ENCODE data around the gene TLL2. TPM values are rescaled to one million over a fixed set of nuclear protein-coding genes. Genes with fewer than 3 reads are reported as not detected.

TLL2 gene
- total and polyA plus RNA-seq, 2 donors, result 0.22 to 0.90 TPM

GRCh38 chr10:96524741-96525140 is 11.0 kb upstream of the TLL2 start:
- DNase-seq (ENCODE audit: extremely low spot score), result no peak
- Histone ChIP-seq H3K27ac (ENCODE audit: low read depth) (no peak overlapping the region), H3K4me1 (ENCODE audit: insufficient read depth) (no peaks in the 10 kb centered on the region), H3K36me3 (ENCODE audit: insufficient read depth) (peaks cover 2% of the 10 kb centered on the region), H3K4me3 (ENCODE audit: low read depth, low read length) (no peak overlapping the region)
- WGBS, result 78% methylated on average over 1 of the region's 1 CpG

- Histone ChIP-seq H3K4me1 (ENCODE audit: insufficient read depth) (peaks cover 2% of the 10 kb centered on the region), H3K36me3 (ENCODE audit: insufficient read depth) (no peaks in the 10 kb centered on the region), H3K4me3 (ENCODE audit: low read depth, low read length) (no peak overlapping the region), H3K27ac (ENCODE audit: low read depth) (no peak overlapping the region)
- WGBS, result 94% methylated on average over 1 of the region's 1 CpG
- DNase-seq (ENCODE audit: extremely low spot score), result no peak
Observed at GRCh38 chr10:96517284-96517683, 3.6 kb upstream of the TLL2 start.

- H3K36me3 ChIP-seq (ENCODE audit: insufficient read depth), result no peaks in the 10 kb centered on the region
- DNase-seq (ENCODE audit: extremely low spot score), result no peak
- no peak overlapping the region for H3K27ac ChIP-seq (ENCODE audit: low read depth)
- H3K4me1 ChIP-seq (ENCODE audit: insufficient read depth), result peaks cover 3% of the 10 kb centered on the region
- WGBS, result 90% methylated on average over 2 of the region's 2 CpGs
- no peak overlapping the region for H3K4me3 ChIP-seq (ENCODE audit: low read depth, low read length)
Observed at GRCh38 chr10:96516337-96516736, 2.6 kb upstream of the TLL2 start.

GRCh38 chr10:96513305-96513697 is 425 bp downstream of the TLL2 start:
- no peaks in the 10 kb centered on the region for H3K36me3 ChIP-seq (ENCODE audit: insufficient read depth)
- no peak overlapping the region for H3K27ac ChIP-seq (ENCODE audit: low read depth)
- H3K4me3 ChIP-seq (ENCODE audit: low read depth, low read length), result peak overlapping the region; percentile 42
- under 1% methylated on average over 31 of the region's 31 CpGs for WGBS
- no peak for DNase-seq (ENCODE audit: extremely low spot score)
- H3K4me1 ChIP-seq (ENCODE audit: insufficient read depth), result peaks cover 3% of the 10 kb centered on the region

- Histone ChIP-seq H3K4me3 (ENCODE audit: low read depth, low read length) (peak overlapping the region; percentile 42), H3K27ac (ENCODE audit: low read depth) (no peak overlapping the region), H3K4me1 (ENCODE audit: insufficient read depth) (peaks cover 3% of the 10 kb centered on the region), H3K36me3 (ENCODE audit: insufficient read depth) (no peaks in the 10 kb centered on the region)
- no peak for DNase-seq (ENCODE audit: extremely low spot score)
- WGBS, result 1% methylated on average over 65 of the region's 65 CpGs
Observed at GRCh38 chr10:96512524-96513304, 1.0 kb downstream of the TLL2 start.

- H3K36me3 ChIP-seq (ENCODE audit: insufficient read depth), result no peaks in the 10 kb centered on the region
- H3K4me3 ChIP-seq (ENCODE audit: low read depth, low read length), result no peak overlapping the region
- DNase-seq (ENCODE audit: extremely low spot score), result no peak
- 70% methylated on average over 7 of the region's 7 CpGs for WGBS
- no peak overlapping the region for H3K27ac ChIP-seq (ENCODE audit: low read depth)
- H3K4me1 ChIP-seq (ENCODE audit: insufficient read depth), result peaks cover 3% of the 10 kb centered on the region
Observed at GRCh38 chr10:96511044-96511945, 2.4 kb downstream of the TLL2 start.

GRCh38 chr10:96509017-96509641 is 4.6 kb downstream of the TLL2 start:
- Histone ChIP-seq H3K27ac (ENCODE audit: low read depth) (no peak overlapping the region), H3K4me3 (ENCODE audit: low read depth, low read length) (no peak overlapping the region), H3K36me3 (ENCODE audit: insufficient read depth) (no peaks in the 10 kb centered on the region), H3K4me1 (ENCODE audit: insufficient read depth) (peaks cover 3% of the 10 kb centered on the region)
- DNase-seq (ENCODE audit: extremely low spot score), result no peak
- 86% methylated on average over 3 of the region's 3 CpGs for WGBS

- 81% methylated on average over 2 of the region's 2 CpGs for WGBS
- H3K4me3 ChIP-seq (ENCODE audit: low read depth, low read length), result no peak overlapping the region
- DNase-seq (ENCODE audit: extremely low spot score), result no peak
Observed at GRCh38 chr10:96507044-96507443, 6.7 kb downstream of the TLL2 start.

GRCh38 chr10:96505150-96506136 is 8.3 kb downstream of the TLL2 start:
- no peaks in the 10 kb centered on the region for H3K4me1 ChIP-seq (ENCODE audit: insufficient read depth)
- WGBS, result 66% methylated on average over 12 of the region's 12 CpGs
- DNase-seq (ENCODE audit: extremely low spot score), result no peak
- no peak overlapping the region for H3K4me3 ChIP-seq (ENCODE audit: low read depth, low read length)
- H3K27ac ChIP-seq (ENCODE audit: low read depth), result no peak overlapping the region
- no peaks in the 10 kb centered on the region for H3K36me3 ChIP-seq (ENCODE audit: insufficient read depth)

More at GRCh38 chr10:96507044-96507443, 6.7 kb downstream of the TLL2 start:
- no peak overlapping the region for H3K27ac ChIP-seq (ENCODE audit: low read depth)
- no peaks in the 10 kb centered on the region for H3K4me1 ChIP-seq (ENCODE audit: insufficient read depth)
- H3K36me3 ChIP-seq (ENCODE audit: insufficient read depth), result no peaks in the 10 kb centered on the region

- 86% methylated on average over 7 of the region's 7 CpGs for WGBS
Observed at GRCh38 chr10:96502561-96503282, 11.0 kb downstream of the TLL2 start.

GRCh38 chr10:96501985-96502384 is 11.7 kb downstream of the TLL2 start:
- Histone ChIP-seq H3K27ac (ENCODE audit: low read depth) (no peak overlapping the region), H3K4me3 (ENCODE audit: low read depth, low read length) (no peak overlapping the region), H3K36me3 (ENCODE audit: insufficient read depth) (no peaks in the 10 kb centered on the region), H3K4me1 (ENCODE audit: insufficient read depth) (no peaks in the 10 kb centered on the region)
- no peak for DNase-seq (ENCODE audit: extremely low spot score)
- WGBS, result 78% methylated on average over 4 of the region's 4 CpGs

More at GRCh38 chr10:96502561-96503282, 11.0 kb downstream of the TLL2 start:
- no peak for DNase-seq (ENCODE audit: extremely low spot score)
- H3K4me3 ChIP-seq (ENCODE audit: low read depth, low read length), result no peak overlapping the region
- H3K36me3 ChIP-seq (ENCODE audit: insufficient read depth), result no peaks in the 10 kb centered on the region
- H3K4me1 ChIP-seq (ENCODE audit: insufficient read depth), result no peaks in the 10 kb centered on the region
- H3K27ac ChIP-seq (ENCODE audit: low read depth), result no peak overlapping the region

GRCh38 chr10:96500519-96500918 is 13.2 kb downstream of the TLL2 start:
- no peak for DNase-seq (ENCODE audit: extremely low spot score)
- Histone ChIP-seq H3K4me1 (ENCODE audit: insufficient read depth) (no peaks in the 10 kb centered on the region), H3K36me3 (ENCODE audit: insufficient read depth) (no peaks in the 10 kb centered on the region), H3K4me3 (ENCODE audit: low read depth, low read length) (no peak overlapping the region), H3K27ac (ENCODE audit: low read depth) (no peak overlapping the region)
- 68% methylated on average over 7 of the region's 7 CpGs for WGBS
